GM21576 (cell line): ENCODE data around the gene ARHGEF18.
"Not testable (repeated sequence)": the region's sequence is repeated elsewhere in the genome, so short reads cannot be mapped to it uniquely, and the experiment has no call there.

Source experiments
- ATAC-seq: cut with Tn5 transposase; IDR thresholded peaks from one replicate; pipeline ENCODE4 v1.9.1; 2021; ENCODE audit warnings: mild to moderate bottlenecking, moderate library complexity; ENCODE audit not compliant: unreplicated experiment

ARHGEF18 gene

DNA sequence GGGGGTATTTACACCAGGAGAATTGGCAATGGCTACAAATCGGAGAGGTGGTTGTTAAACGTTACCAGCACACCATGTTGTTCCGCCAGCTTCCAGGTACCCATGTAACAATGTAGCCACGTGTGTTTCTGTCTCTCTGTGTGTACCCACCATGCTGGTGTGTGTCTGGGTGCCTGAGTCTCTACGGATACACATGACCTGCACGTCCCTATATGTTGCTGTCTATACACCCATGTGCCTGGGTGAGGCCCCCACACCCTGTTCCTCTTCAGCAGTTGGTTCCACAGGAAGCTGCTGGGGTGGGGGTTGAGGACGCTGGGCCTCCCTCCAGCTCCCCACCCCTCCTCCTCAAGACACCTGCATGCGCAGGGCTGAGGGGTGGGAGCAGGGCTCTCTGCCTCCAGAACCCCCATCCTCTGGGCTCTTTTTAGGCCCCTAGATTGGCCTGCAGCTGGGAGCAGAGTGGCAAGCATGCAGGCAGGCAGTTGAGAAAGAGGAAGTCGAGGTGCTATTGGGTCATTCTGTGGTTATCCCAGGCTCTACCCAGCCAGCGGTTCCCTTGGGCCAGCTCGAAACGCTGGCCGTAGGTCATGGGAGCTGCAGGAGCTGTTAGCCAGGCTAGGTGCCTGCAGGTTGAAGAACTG, at the start of gene ARHGEF18:
ARHGEF18 (plus strand) TSS at position 351 of the 644 bp plus-strand sequence. CDS start 13,954 bp downstream, outside the sequence.
- ATAC-seq: no peak

DNA sequence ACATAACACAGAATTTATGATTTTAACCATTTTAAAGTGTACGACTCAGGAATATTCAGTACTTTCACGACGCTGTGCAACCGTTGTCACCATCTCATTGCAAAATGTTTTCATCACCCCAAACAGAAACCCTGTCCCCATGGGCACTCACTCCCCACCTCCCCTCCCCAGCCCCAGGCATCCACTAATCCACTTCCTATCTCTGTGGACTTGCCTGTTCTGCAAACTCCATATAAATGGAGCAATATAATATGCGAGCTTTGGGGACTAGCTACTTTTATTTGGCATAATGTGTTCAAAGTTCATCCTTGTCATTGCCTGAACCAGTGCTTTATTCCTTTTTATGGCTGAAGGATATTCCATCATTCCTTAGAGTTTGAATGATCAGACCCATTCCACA, 47.2 kb upstream of the ARHGEF18 start:
- ATAC-seq: no peak

DNA sequence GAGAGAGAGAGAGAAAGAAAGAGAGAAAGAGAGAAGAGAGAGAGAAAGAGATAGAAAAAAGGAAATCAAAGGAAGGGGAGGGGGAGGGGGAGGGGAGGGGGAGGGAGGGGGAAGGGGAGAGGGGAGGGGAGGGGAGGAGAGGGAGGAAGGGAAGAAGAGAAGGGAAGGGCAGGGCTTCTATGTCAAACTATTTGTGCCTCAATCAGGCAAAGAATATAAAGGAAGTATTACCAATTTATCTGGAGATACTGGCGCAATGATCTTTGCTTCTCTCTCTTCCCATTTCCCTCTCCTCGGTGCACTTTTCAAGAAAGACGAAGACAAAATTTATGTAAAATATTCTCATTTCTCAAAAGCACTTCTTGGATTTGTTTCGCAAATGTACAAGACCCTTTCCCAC, 45.3 kb upstream of the ARHGEF18 start:
- no peak for ATAC-seq

DNA sequence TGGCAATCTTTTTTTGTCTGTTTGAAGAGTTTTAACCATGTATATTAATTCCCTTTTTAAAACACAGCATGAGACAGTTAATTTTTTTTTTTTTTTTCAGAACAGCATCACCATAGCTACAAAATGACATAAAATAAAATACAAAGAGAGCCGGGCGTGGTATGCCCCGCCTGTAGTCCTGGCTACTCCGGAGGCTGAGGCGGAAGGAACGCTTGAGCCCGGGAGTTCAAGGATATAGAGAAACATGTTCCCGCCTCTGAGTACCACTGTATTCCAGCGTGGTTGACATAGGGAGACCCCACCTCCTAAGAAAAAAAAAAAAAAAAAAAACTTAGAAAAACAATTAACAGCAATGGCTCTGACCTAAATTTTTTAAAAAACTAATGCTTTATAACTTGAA, 44.5 kb upstream of the ARHGEF18 start:
- ATAC-seq: no peak

DNA sequence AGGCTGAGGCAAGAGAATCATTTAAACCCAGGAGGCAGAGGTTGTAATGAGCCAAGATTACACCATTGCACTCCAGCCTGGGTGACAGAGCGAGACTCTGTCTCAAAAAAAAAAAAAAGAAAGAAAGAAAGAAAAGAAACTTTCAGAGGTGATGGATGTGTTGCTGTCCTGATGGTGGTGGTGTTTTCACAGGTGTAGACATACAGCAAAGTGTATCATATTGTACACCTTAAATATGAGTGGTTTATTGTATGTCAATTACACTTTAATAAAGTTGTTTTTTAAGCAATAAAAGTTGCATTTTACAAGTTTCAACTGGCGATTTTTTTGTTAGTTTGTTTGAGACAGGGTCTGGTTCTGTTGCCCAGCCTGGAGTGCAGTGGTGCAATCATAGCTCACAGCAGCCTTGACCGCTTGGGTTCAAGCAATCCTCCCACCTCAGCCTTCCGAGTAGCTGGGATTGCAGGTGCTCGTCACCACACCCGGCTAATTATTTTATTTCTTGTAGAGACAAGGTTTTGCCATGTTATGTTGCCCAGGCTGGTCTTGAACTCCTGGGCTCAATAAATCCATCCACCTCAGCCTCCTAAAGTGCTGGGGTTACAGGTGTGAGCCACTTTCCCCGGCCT, 41.0 kb upstream of the ARHGEF18 start:
- no peak for ATAC-seq

DNA sequence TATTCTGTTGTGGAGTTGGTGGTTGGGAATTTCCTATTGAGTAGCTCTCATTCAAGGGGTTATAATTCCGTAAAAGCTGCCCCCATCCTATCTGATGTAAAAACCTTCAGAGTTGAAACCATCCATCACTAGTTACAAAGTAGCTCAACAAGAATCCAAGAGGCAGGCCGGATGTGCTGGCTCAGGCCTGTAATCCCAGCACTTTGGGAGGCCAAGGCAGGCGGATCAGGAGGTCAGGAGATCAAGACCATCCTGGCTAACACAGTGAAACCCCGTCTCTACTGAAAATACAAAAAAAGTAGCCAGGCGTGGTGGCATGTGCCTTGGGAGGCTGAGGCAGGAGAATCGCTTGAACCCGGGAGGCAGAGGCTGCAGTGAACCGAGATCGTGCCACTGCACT, 40.4 kb upstream of the ARHGEF18 start:
- not testable (repeated sequence) for ATAC-seq

DNA sequence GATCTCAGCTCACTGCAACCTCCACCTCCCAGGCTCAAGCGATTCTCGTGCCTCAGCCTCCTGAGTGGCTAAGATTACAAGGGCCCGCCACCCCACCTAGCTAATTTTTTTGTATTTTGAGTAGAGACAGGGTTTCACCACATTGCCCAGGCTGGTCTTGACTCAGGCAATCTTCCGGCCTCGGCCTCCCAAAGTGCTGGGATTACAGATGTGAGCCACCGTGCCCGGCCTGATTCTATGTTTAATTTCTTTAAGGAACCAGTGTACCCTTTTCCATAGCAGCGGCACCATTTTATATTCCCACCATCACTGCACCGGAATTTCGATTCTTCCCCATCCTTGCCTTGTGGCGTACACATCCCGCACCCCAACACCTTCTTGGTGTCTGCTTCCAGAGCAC, 36.8 kb upstream of the ARHGEF18 start:
- no peak for ATAC-seq

DNA sequence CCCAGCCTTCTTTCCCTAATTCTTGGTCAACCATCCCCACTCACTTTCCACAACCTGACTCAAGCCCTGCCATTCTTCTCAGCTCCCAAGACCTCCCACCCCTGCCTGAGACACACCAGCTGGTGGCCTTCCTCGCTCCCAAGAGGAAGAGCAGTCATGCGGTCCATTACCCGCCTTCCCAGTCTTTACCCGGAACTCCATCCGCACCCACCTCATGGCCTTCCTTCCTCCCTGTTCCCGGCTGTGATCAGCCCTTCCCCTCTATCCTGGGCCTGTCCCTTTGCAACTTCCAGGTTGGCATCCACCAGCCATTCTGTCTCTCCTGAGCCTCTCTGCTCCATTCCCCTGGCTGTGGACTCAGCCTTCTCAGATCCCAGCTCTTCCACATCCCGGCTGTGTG, 35.9 kb upstream of the ARHGEF18 start:
- no peak for ATAC-seq

DNA sequence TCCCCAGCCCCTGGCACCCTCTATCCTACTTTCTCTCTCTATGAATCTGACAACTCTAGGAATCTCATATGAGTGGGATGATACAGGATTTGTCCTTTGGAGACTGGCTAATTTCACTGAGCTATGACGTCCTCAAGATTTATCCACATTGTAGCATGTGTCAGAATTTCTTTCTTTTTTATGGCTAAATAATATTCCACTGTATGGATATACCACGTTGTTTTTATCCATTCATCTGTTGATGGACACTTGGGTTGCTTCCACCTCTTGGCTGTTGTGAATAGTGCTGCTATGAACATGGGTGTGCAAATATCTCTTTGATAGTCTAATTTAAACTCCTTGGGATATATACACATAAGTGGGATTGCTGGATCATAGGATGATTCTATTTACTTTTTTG, 30.6 kb upstream of the ARHGEF18 start:
- ATAC-seq: no peak

DNA sequence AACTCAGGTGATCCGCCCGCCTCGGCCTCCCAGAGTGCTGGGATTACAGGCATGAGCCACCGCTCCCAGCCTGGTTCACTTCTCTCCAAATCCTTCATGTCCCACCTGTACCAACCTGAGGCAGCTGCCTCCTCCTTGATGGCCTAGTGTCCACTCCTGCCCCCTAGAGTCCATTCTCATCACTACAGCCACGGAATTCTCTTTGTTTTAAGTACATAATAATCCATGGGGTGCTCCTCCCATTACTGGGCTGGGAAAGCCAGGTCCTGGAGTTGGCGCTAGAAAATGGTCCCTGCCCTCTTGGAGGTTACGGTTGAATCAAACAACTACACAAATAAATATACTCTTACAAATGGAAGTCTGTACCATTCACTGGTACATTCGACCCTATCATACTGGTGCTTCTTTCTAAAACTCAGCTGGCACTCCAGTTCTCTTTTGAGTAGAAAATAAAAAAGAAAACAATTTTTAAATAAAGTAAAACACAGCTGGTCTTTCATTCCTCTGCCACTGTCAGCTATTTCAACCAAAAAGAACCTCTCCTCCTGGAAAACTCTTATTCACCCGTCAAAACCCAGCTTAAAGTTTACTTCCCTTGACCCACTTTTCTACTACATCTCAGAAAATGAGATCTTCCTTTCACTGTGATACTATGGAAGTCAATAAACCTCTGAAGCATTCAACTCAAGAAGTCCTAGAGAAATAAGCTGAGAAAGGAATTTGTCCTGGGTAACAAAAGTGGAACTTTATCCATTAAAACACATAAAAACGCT, 22.4 kb upstream of the ARHGEF18 start:
- ATAC-seq: no peak

DNA sequence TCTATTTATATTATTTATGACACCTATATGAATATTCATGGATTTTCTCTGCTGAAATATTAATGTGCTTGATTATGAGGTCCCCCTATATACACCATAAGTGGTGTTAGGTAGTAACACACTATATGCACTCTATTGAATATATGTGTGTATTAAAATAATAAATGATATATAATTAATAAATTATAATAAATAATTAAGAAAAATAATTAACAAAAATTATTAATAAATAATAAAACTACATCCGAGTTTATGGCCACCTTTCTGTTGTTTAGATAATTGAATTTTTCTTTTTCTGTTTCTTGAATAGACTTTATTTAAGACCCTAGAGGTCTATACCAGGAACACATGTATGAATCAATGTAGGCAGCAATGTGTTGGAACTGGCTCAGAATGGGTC, 20.9 kb upstream of the ARHGEF18 start:
- ATAC-seq: no peak

DNA sequence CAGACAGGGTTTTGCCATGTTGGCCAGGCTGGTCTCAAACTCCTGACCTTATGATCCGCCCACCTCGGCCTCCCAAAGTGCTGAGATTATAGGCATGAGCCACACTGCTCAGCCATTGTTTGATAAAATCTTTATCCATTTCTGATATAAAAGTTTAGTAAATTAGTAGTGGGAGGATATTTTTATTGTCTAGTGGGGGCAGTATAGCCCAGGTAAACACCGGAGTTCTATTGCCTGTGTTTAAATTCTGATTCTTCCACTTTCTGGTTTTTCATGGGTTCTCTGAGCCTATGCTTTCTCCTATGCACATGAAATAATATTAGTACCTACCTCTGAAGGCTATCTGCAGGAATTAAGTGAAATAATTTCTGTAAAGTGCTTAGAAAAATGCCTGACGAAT, 20.1 kb upstream of the ARHGEF18 start:
- no peak for ATAC-seq

DNA sequence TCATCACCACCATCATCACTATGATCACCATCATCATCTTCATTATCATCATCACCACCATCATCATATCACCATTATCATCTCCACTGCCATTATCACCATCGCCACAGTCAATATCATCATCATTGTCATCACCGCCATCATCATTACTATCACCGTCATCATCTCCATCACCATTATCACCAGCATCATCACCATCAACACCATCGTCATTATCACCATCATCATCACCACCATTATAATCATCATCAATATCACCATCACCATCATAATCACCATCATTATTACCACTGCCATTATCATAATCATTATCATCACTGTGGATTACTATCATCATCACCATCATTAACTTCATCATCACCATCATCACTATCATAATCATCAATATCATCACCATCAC, 17.3 kb upstream of the ARHGEF18 start:
- ATAC-seq: no peak

DNA sequence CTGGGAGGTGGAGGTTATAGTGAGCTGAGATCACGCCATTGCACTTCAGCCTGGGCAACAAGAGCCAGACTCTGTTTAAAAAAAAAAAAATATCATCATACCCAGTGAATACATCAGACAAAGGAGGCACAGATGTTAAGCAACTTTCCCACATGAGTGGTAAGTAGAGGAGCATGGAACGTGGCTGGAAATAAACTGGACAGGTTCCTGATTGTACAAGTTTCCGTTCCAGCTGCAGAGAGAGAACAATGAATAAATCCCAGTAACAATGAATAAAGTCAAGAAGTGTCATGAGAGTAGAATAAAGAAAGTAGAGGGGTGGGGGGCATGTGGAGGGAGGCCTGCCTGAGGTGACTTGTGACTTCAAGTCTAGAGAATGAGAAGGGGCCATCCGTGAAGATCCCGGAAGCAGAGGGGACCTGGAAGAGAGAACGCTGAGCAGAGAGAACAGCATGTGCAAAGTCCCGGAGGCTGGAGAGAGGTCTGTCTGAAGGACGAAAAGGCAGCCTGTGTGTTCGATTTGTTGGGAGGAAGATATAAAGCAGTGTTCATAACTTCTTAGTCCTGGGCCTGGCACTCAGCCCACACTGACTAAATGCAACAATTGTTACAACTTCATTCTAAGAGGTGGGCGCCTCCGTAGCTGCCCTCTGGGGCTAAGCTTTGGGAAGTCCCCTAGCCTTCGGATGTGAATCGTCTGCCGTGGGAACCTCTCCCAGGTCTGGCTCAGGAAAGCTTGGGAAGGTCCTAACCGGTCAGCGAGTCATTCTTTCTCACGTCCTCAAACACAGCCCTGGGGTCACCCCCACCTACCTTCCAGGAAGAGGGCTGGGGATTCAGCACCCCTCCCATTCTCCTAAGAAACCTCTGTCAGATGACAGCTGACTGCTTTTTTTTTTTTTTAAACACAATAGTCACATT, 15.3 kb upstream of the ARHGEF18 start:
- ATAC-seq: no peak

DNA sequence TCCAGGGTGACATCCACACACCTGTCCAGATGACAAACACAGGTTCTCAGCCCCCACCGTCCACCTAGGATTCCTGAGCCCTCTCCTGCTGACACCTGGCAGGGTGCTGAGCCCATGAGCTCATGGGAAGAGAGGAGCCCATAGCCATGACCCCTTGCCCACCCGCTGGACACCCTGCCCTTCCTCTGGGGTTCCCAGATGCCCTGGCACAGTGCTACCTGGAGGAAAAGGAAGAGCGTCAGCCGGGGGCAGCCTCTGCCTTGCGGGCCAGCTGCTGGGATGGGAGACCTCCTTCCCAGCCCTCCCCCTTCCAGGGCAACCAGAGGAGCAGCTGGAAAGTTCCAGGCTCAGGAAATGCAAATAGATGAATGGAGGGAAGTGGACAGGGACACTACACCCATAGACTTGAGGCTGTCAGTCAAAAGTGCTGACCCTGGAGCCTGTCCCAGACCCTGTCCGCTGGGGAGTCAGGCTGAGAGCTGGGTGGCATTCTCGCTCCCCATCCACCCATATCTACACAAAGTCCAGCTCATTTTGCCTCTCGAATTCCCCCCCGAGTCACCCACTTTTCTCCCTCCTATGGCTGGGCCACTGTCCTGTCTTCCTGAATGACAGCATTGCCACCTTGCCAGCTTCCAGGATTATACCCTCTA, 12.3 kb upstream of the ARHGEF18 start:
- ATAC-seq: no peak

DNA sequence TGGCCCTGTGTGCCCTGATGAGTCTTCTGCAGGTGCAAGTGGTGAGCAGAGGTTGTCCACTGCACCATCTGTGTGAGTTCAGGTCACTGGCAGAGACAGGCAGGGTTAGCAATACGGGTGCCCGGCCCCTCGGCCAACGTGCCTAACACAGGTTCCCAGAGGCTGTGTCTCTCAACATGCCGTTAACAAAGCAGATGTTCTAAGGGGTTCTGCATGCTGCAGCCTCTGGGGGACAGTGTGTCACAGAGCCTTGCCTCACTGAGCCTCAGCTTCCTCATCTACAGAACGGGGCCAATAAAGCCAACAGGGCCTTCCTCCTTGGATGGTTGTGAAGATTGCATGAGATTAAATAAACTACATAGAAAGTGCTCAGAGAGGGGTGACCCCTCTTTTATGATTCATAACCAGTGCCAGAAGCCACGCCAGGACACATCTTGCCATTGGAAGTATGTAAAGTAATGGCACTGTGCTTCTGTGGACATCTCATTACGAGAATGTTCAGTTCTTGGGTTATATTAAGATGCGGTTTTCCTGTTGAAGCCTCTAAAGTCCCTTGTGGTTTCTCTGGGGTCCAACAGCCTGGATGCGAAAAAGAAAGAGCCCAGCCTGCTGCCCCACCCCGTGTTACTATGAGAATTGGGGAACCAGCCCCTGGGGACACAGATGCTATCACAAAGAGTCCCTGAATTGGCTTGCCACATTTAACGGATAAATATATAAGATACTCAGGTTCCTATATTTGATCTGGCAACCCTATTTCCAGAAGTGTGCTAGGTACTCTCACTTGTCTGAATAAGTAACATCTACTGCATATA, 11.2 kb upstream of the ARHGEF18 start:
- peak; percentile 69 for ATAC-seq

DNA sequence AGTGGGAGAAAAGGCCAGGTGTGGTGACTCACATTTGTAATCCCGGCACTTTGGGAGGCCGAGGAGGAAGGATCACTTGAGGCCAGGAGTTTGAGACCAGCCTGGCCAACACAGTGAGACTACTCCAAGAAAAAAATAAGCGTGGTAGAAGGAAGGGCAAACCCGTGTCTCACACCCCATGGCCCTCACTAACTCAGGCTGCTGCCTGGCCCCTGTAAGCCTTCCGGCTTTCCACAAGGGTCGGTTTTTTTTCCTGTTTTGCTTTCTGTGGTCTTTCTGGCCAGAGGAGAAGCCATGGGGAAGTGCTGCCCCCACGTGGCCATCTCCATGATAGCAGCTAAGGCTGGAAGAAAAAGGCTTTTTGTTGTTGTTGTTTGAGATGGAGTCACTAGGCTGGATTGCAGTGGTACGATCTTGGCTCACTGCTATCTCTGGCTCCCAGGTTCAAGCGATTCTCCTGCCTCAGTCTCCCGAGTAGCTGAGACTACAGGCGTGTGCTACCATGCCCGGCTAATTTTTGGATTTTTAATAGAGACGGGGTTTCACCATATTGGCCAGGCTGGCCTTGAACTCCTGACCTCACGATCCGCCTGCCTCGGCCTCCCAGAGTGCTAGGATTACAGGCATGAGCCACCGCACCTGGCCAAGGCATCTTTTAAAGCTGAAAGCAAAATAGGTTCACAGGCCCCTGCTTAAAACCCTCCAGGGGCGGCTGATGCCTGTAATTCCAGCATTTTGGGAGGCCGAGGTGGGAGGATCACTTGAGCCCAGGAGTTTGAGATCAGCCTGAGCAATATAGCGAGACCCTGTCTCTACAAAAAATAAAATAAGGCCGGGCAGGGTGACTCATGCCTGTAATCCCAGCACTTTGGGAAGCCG, 7.5 kb upstream of the ARHGEF18 start:
- ATAC-seq: no peak

DNA sequence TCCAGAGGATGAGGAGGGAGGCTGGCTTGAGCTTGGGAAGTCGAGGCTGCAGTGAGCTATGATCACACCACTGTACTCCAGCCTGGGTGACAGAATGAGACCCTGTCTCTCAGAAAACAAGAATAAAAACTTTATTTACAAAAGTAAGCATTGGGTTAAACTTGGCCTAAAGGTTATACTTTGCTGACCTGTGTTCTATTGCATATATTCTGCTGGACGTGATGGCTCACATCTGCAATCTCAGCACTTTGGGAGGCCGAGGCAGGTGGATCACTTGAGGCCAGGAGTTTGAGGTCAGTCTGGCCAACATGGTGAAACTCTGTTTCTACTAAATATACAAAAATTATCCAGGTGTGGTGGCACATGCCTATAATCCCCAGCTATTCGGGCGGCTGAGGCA, 6.6 kb upstream of the ARHGEF18 start:
- ATAC-seq: no peak

DNA sequence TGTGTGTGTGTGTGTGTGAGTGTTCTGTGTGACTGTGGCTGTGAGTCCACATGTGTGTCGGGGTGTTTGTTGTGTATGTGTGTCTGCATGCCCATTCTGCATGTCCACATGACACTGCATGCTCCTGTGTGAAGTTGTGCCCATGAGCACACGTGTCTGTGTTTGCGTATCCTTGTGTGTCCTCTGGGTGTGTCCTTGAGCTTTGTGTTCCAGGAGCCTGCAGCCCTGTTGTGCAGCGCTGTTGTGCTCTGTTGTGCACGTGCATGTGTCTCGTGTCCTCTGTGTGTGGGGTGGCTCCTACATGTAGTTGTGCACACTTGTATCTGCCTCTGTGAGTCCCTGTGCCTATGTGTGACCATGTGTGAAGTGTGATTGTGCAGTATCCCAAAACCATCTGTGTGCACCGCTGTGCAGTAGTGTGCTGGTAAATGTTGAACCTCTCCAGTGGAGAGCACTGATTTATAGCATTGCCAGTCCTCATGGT, 2.2 kb upstream of the ARHGEF18 start:
- no peak for ATAC-seq
